Cardiac fibroblast (primary cell): ENCODE results near the gene C3orf70.

Source experiments
- DNase-seq, 2 donors: peaks; one replicate each; pipeline versions ENCODE4 v3.0.0 to v3.0.0-alpha.2; 2010; ENCODE audit warnings: low read depth in 2 of 2
- H3K4me3 ChIP-seq, 2 donors: replicated peaks in 1 of 2; 1 replicate in 1 of 2; 2 replicates in 1 of 2; pipeline ENCODE4 v1.5.1; 2011; ENCODE audit warnings: low read depth in 2 of 2, low read length in 2 of 2, mild to moderate bottlenecking in 2 of 2, moderate library complexity in 1 of 2
- TF ChIP-seq, protein P1 (sequence below): IDR thresholded peaks from one replicate; pipeline ENCODE4 v1.5.1; 2011; ENCODE audit warnings: low read depth, mild to moderate bottlenecking, low read length, inconsistent platforms

The C3orf70 gene

DNA sequence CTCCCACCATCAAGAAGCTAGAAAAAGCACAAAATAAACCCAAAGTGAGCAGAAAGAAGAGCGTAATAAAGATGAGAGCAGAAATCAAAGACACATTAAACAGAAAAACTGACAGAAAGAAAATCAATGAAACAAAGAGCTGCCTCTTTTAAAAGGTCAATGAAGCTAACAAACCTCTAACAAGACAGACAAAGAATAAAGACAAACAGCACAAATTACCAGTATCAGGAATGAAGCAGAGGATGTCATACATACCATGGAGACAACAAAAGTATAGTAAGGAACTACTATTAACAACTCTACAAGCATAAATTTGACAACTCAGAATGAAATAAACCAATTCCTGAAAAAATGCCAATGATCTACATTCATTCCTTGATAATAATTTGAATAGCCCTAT is 15.0 kb downstream of the C3orf70 start:
- TF ChIP-seq, protein P1, sequence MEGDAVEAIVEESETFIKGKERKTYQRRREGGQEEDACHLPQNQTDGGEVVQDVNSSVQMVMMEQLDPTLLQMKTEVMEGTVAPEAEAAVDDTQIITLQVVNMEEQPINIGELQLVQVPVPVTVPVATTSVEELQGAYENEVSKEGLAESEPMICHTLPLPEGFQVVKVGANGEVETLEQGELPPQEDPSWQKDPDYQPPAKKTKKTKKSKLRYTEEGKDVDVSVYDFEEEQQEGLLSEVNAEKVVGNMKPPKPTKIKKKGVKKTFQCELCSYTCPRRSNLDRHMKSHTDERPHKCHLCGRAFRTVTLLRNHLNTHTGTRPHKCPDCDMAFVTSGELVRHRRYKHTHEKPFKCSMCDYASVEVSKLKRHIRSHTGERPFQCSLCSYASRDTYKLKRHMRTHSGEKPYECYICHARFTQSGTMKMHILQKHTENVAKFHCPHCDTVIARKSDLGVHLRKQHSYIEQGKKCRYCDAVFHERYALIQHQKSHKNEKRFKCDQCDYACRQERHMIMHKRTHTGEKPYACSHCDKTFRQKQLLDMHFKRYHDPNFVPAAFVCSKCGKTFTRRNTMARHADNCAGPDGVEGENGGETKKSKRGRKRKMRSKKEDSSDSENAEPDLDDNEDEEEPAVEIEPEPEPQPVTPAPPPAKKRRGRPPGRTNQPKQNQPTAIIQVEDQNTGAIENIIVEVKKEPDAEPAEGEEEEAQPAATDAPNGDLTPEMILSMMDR = no peak
- no peak overlapping the region for H3K4me3 ChIP-seq
- no peak for DNase-seq

DNA sequence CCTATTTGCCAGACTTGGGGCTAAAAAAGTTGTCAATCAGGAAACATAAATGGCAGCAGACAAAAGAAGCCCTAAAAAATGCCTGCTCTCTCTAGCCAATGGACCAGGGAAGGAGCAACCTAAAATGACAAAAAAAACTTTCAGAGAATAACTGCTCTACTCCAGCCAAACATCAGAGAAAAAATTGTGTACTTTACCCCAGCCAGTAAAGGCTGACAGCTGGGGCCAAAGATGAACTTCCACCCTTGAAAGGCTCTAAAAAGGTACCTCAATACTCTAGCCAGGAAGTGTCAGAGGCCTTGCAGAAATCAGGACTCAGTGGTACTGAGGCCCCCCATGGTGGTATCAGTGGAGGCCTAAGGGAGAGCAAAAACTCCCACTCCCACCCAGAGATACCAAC is 18.4 kb downstream of the C3orf70 start:
- DNase-seq = no peak
- H3K4me3 ChIP-seq = no peak overlapping the region
- TF ChIP-seq, protein P1 = no peak

DNA sequence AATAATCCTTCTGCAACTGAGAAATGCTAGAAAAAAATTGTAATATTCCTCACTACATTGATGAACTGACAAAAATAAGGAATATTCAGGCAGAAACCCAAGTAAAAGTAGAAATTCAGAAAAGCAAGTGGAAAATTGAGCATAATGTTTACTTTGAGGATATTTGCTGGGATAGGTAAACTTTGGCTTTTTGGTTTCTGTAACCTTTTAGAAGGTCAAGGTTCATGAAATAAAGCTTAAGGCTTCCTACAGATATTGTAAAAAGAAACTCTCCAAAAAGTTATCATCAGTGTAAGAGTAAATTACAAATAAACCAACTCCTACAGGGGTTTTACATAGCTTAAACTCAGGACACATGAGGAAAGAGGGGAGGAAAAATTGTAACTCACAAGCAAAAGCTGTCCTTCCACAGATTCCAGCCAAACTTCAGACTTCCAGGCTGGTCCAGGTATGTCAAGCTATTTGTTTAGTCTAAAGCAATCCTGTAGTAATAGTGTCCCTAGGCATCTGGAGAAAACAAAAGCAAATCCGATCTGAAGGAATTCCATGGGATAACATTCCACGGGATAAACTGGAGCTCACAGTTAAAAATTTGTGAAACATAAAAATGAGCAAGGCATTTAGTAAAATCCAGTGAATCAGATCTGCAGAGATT is 21.1 kb downstream of the C3orf70 start:
- no peak overlapping the region for H3K4me3 ChIP-seq
- no peak for DNase-seq
- TF ChIP-seq, protein P1 = no peak

DNA sequence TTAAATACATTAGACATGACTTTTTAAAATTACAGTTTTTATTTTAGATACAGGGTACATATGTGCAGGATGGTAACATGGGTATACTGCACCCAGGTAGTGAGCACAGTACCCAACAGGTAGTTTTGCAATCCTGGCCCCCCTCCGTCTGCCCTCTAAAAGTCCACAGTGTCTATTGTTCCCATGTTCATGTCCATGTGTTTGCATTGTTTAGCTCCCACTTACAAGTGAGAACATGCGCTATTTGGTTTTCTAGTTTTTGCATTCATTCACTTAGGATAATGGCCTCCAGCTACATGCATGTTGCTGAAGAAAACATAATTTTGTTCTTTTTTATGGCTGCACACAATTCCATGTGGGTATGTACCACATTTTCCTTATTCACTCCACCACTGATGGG is 23.8 kb downstream of the C3orf70 start:
- TF ChIP-seq, protein P1 = no peak
- no peak overlapping the region for H3K4me3 ChIP-seq
- no peak for DNase-seq

DNA sequence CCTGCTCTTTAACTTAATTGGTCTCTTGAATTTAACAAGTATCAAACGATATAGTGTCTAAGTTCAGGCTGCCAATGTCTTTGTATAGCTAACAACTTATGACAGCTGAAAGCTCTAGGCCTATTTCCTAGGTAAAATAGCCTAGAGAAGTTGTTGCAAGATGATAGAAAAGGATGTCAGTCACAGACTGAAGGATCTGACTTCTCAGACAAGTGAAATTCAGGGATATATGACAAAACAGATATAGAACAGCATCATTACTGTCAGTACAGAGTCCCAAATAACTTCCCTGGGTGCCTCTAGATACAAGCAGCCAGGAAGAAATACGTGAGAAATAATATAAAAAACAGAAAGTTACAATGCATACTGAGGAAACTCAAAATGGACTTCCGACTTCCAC is 26.7 kb downstream of the C3orf70 start:
- TF ChIP-seq, protein P1 = no peak
- DNase-seq = no peak
- no peak overlapping the region for H3K4me3 ChIP-seq

DNA sequence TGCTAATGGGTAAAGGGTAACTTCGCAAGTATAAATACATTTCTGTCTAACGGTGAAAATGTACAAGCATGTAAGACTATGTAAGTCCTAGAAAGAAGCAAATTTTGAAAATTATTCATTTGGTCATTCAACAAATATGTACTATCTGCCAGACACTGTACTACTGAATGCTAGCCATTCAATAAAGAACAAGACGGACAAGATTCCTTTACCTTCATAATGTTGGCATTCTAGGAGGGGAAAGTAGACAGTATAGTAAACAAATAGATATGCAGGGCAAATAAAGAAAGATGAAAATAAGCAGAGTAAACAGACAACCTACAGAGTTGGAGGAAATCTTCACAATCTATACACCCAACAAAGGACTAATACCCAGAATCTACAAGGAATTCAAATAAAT is 32.7 kb downstream of the C3orf70 start:
- H3K4me3 ChIP-seq = no peak overlapping the region
- no peak for DNase-seq
- TF ChIP-seq, protein P1 = no peak

DNA sequence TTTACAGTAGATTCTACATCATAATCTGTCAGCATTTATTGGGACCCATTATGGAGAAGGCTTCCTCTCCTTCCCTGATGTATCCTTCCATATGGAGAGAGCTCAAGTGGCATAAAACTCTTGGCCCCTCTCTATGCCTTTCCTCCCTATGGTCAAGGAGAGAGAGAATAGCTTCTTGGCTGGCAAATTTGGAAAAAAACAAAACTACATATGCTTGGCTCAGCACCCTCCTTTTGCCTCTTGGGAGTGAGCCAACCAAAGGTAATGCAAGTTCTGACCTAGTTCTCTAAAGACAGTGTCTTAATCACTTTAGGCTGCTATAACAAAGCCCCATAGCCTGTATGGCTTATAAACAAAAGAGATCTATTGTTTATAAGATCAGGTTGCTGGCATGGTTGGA is 37.5 kb downstream of the C3orf70 start:
- H3K4me3 ChIP-seq = no peak overlapping the region
- TF ChIP-seq, protein P1 = no peak
- no peak for DNase-seq
